Stimulated activated CD4-positive, alpha-beta T cell treated with anti-CD3 and anti-CD28 coated beads, TNF-alpha, amount 100 ng/mL, for 4 hours (primary cell): ENCODE results near the gene RASGRF2.
"Not testable (repeated sequence)": the region's sequence is repeated elsewhere in the genome, so short reads cannot be mapped to it uniquely, and the experiment has no call there.

Experiments used
- DNase-seq, 3 experiments: peaks; one replicate each; pipeline ENCODE4 v3.0.0-alpha.2; 2020; ENCODE audit warnings: low read depth in 3 of 3

The RASGRF2 gene

GRCh38 chr5:80982093-80982492, 21.9 kb downstream of the RASGRF2 start:
- DNase-seq: no peak

- no peak for DNase-seq
These were observed 25.6 kb downstream of the RASGRF2 start for GRCh38 chr5:80985600-80986228.

GRCh38 chr5:80986382-80986781, 26.2 kb downstream of the RASGRF2 start:
- no peak for DNase-seq

GRCh38 chr5:80987078-80987766, 27.1 kb downstream of the RASGRF2 start:
- DNase-seq: no peak

GRCh38 chr5:80988419-80988935, 28.3 kb downstream of the RASGRF2 start:
- DNase-seq: no peak

- no peak for DNase-seq
These were observed 29.7 kb downstream of the RASGRF2 start for GRCh38 chr5:80989883-80990282.

- DNase-seq: no peak
These were observed 30.4 kb downstream of the RASGRF2 start for GRCh38 chr5:80990527-80990926.

GRCh38 chr5:80990971-80991370, 30.8 kb downstream of the RASGRF2 start:
- no peak for DNase-seq

GRCh38 chr5:80995908-80996307, 35.7 kb downstream of the RASGRF2 start:
- DNase-seq: no peak

GRCh38 chr5:80998590-80998979, 38.4 kb downstream of the RASGRF2 start:
- peak in 1 of 3 experiments; percentile 15 for DNase-seq

- DNase-seq: no peak
These were observed 43.7 kb downstream of the RASGRF2 start for GRCh38 chr5:81003811-81004386.

GRCh38 chr5:81005708-81006107, 45.5 kb downstream of the RASGRF2 start:
- DNase-seq: no peak

GRCh38 chr5:81006231-81006630, 46.1 kb downstream of the RASGRF2 start:
- DNase-seq: no peak

- peak in 1 of 3 experiments; percentile 42 for DNase-seq
These were observed 46.9 kb downstream of the RASGRF2 start for GRCh38 chr5:81006947-81007636.

- no peak for DNase-seq
These were observed 47.5 kb downstream of the RASGRF2 start for GRCh38 chr5:81007637-81008027.

- no peak for DNase-seq
These were observed 50.4 kb downstream of the RASGRF2 start for GRCh38 chr5:81010336-81011169.

GRCh38 chr5:81014348-81014747, 54.2 kb downstream of the RASGRF2 start:
- DNase-seq: no peak

- no peak for DNase-seq
These were observed 56.0 kb downstream of the RASGRF2 start for GRCh38 chr5:81016116-81016515.

- no peak for DNase-seq
These were observed 57.2 kb downstream of the RASGRF2 start for GRCh38 chr5:81017320-81017719.

GRCh38 chr5:81018608-81019007, 58.4 kb downstream of the RASGRF2 start:
- not testable (repeated sequence) for DNase-seq

GRCh38 chr5:81019748-81020147, 59.6 kb downstream of the RASGRF2 start:
- DNase-seq: no peak
